ENCODE measurements around the gene TUBB3.

DNA sequence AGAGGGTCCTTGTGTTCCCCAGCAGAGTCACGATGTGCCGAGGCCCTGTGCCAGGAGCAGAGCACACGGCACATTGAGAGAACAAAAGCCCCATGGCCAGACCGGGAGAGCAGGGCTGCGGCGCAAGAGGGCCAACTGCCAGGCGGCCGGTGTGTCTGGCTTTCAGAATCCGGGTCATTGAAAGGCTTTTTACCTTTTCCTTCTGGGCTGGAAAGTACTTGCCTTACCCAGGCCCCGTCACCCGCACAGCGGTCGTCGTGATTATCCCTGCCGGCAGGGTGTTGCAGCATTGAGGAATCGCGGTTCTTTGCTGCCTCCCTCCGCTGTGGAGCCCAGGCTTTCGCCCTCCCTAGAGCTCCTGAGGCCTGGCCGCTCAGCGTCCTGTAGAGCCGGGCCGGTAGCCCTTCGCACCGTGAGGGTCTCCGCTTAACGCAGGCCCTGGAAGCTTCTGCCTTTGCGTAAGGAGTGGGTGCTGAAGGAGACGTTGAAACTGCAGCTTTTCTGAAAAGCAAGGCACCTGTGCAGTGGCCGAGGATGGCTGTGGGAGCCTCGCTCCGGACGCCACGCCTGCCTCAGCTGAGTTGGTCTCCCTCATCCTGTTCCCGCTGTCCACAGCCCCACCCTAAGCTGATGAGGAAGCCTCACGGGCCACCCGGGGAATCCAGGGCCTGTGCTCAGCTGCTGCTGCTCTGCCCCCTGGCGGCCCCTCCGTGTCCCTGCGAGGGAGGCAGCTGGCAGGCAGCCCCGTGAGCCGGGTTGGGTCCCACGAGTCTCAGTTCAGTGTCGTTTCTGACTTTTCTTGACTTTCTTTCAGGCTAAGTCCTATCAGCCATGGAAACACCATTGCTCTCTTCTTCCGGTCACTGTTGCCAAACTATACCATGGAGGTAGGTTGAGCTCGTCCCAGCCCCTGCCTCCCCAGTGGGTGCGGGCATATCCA is 13.1 kb upstream of the TUBB3 start:
- TF ChIP-seq ZFP3 (CRISPR knock-in tag; IDR thresholded peaks at IDR 0.05) (no peak), ZC3H10 (CRISPR knock-in tag; IDR thresholded peaks at IDR 0.05) (no peak), CSDC2 (CRISPR knock-in tag; IDR thresholded peaks at IDR 0.05) (no peak), BACH2 (CRISPR knock-in tag; IDR thresholded peaks at IDR 0.05; ENCODE audit: borderline replicate concordance) (no peak)
- TF ChIP-seq, protein P1, sequence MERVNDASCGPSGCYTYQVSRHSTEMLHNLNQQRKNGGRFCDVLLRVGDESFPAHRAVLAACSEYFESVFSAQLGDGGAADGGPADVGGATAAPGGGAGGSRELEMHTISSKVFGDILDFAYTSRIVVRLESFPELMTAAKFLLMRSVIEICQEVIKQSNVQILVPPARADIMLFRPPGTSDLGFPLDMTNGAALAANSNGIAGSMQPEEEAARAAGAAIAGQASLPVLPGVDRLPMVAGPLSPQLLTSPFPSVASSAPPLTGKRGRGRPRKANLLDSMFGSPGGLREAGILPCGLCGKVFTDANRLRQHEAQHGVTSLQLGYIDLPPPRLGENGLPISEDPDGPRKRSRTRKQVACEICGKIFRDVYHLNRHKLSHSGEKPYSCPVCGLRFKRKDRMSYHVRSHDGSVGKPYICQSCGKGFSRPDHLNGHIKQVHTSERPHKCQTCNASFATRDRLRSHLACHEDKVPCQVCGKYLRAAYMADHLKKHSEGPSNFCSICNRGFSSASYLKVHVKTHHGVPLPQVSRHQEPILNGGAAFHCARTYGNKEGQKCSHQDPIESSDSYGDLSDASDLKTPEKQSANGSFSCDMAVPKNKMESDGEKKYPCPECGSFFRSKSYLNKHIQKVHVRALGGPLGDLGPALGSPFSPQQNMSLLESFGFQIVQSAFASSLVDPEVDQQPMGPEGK (CRISPR knock-in tag; IDR thresholded peaks at IDR 0.05; ENCODE audit: borderline replicate concordance), result no peak
- TF ChIP-seq, protein P2, sequence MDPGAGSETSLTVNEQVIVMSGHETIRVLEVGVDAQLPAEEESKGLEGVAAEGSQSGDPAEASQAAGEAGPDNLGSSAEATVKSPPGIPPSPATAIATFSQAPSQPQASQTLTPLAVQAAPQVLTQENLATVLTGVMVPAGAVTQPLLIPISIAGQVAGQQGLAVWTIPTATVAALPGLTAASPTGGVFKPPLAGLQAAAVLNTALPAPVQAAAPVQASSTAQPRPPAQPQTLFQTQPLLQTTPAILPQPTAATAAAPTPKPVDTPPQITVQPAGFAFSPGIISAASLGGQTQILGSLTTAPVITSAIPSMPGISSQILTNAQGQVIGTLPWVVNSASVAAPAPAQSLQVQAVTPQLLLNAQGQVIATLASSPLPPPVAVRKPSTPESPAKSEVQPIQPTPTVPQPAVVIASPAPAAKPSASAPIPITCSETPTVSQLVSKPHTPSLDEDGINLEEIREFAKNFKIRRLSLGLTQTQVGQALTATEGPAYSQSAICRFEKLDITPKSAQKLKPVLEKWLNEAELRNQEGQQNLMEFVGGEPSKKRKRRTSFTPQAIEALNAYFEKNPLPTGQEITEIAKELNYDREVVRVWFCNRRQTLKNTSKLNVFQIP (CRISPR knock-in tag; IDR thresholded peaks at IDR 0.05; ENCODE audit: borderline replicate concordance, low read depth), result no peak
